Karpas-422 (cell line): ENCODE measurements around the gene C2CD4C. TPM values are rescaled to one million over a fixed set of nuclear protein-coding genes. Genes with fewer than 3 reads are reported as not detected.
"Not testable (repeated sequence)": the region's sequence is repeated elsewhere in the genome, so short reads cannot be mapped to it uniquely, and the experiment has no call there.

Experiments used
- DNase-seq: peaks from one replicate; pipeline ENCODE4 v3.0.0-alpha.2; 2015
- H2AFZ ChIP-seq: fragments of 200-600 bp; sonication (generic); 2 replicates; pipeline ENCODE4 v1.6.1; 2014; ENCODE audit warnings: antibody characterized with exemption, low read length, mixed read lengths
- H3K27ac ChIP-seq: fragments of 200-600 bp; sonication (generic); 2 replicates; pipeline ENCODE4 v1.5.1; 2014; ENCODE audit warnings: mild to moderate bottlenecking, low read length, moderate library complexity
- H3K27me3 ChIP-seq: fragments of 200-600 bp; sonication (generic); 2 replicates; pipeline ENCODE4 v1.6.1; 2014; ENCODE audit warnings: low read length, mixed read lengths
- H3K36me3 ChIP-seq: fragments of 200-600 bp; sonication (generic); 2 replicates; pipeline ENCODE4 v1.6.1; 2014; ENCODE audit warnings: low read length, mixed read lengths; ENCODE audit not compliant: insufficient read depth
- H3K4me1 ChIP-seq: fragments of 200-600 bp; sonication (generic); 2 replicates; pipeline ENCODE4 v1.6.1; 2014; ENCODE audit warnings: mild to moderate bottlenecking, low read length, mixed read lengths
- H3K4me2 ChIP-seq: fragments of 200-600 bp; sonication (generic); 2 replicates; pipeline ENCODE4 v1.6.1; 2014; ENCODE audit warnings: low read length, low read depth, mild to moderate bottlenecking; ENCODE audit not compliant: poor library complexity, severe bottlenecking
- H3K4me3 ChIP-seq: fragments of 200-600 bp; sonication (generic); 2 replicates; pipeline ENCODE4 v1.5.1; 2014; ENCODE audit warnings: mild to moderate bottlenecking, antibody characterized with exemption, low read length, mixed read lengths
- H3K79me2 ChIP-seq: fragments of 200-600 bp; sonication (generic); 2 replicates; pipeline ENCODE4 v1.6.1; 2014; ENCODE audit warnings: mild to moderate bottlenecking, low read length, mixed read lengths
- H3K9ac ChIP-seq: fragments of 200-600 bp; sonication (generic); 2 replicates; pipeline ENCODE4 v1.6.0; 2014; ENCODE audit warnings: low read length
- H3K9me2 ChIP-seq: fragments of 200-600 bp; sonication (generic), shearing (Covaris generic); replicated peaks from 2 replicates; pipeline ENCODE4 v1.6.0; 2014; ENCODE audit warnings: mild to moderate bottlenecking, low read length, moderate library complexity; ENCODE audit not compliant: insufficient read depth
- H3K9me3 ChIP-seq: fragments of 300-700, 200-600 bp; sonication (generic); 2 replicates; pipeline ENCODE4 v1.6.1; 2014; ENCODE audit warnings: low read length, mixed read lengths
- H4K20me1 ChIP-seq: fragments of 200-600 bp; sonication (generic); 2 replicates; pipeline ENCODE4 v1.6.1; 2014; ENCODE audit warnings: mild to moderate bottlenecking, antibody characterized with exemption, low read length, low read depth; ENCODE audit not compliant: insufficient read depth
- total RNA-seq: library from RNA; depleted of rRNA; stranded (reverse); fragments of >200 nt; shearing (Covaris generic); gene quantifications from 2 replicates; pipeline ENCODE4 v1.2.3, GENCODE V29; 2014; ENCODE audit warnings: low replicate concordance

C2CD4C gene
- total RNA-seq, 1 experiment from 2014 or later: not detected

- not testable (repeated sequence) for H3K9me2 ChIP-seq, H3K4me3 ChIP-seq, H3K36me3 ChIP-seq, DNase-seq, H3K9ac ChIP-seq, H2AFZ ChIP-seq, H3K27me3 ChIP-seq, H3K79me2 ChIP-seq, H4K20me1 ChIP-seq, H3K4me1 ChIP-seq, H3K4me2 ChIP-seq, H3K27ac ChIP-seq
- H3K9me3 ChIP-seq: peaks cover 10% of the 10 kb centered on the region; the same call in 1 of the 2 replicates
Measured at GRCh38 chr19:386632-387301, 22.2 kb downstream of the C2CD4C start.

- DNase-seq, H3K4me1 ChIP-seq, H3K27me3 ChIP-seq, H3K36me3 ChIP-seq, H2AFZ ChIP-seq, H3K4me2 ChIP-seq, H4K20me1 ChIP-seq, H3K9me3 ChIP-seq, H3K9me2 ChIP-seq, H3K9ac ChIP-seq, H3K27ac ChIP-seq, H3K4me3 ChIP-seq, H3K79me2 ChIP-seq: not testable (repeated sequence)
Measured at GRCh38 chr19:386189-386588, 22.8 kb downstream of the C2CD4C start.

DNA sequence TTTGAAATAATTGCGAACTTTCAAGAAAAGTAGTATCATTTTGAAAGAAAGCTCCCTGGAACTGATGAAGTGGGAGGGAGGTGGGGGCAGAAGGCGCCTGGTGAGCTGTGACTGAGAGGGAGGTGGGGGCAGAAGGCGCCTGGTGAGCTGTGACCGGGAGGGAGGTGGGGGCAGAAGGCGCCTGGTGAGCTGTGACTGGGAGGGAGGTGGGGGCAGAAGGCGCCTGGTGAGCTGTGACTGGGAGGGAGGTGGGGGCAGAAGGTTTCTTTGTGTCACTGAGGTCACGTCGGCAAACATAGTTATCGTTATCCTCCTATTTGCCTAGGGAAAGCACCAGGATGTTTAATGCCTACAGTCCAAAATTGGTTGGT, 24.2 kb downstream of the C2CD4C start:
- Histone ChIP-seq H3K9ac (no peak overlapping the region), H3K9me2 (no peaks in the 10 kb centered on the region), H3K9me3 (peaks cover 7% of the 10 kb centered on the region; the same call in 1 of the 2 replicates), H3K27ac (no peak overlapping the region), H3K4me1 (peaks cover 4% of the 10 kb centered on the region; the same call in 1 of the 2 replicates), H3K79me2 (no peaks in the 10 kb centered on the region), H4K20me1 (no peaks in the 10 kb centered on the region), H3K4me3 (no peak overlapping the region), H3K4me2 (no peak overlapping the region), H3K36me3 (no peaks in the 10 kb centered on the region), H3K27me3 (no peaks in the 10 kb centered on the region), H2AFZ (no peak overlapping the region)
- no peak for DNase-seq

GRCh38 chr19:383922-384798, 24.8 kb downstream of the C2CD4C start:
- DNase-seq: no peak
- Histone ChIP-seq H3K9me2 (no peaks in the 10 kb centered on the region), H3K27me3 (no peaks in the 10 kb centered on the region), H3K36me3 (no peaks in the 10 kb centered on the region), H3K9me3 (peaks cover 7% of the 10 kb centered on the region; the same call in 1 of the 2 replicates), H3K27ac (no peak overlapping the region), H3K4me1 (peaks cover 4% of the 10 kb centered on the region; the same call in 1 of the 2 replicates), H3K4me3 (no peak overlapping the region), H3K4me2 (no peak overlapping the region), H3K79me2 (no peaks in the 10 kb centered on the region), H3K9ac (no peak overlapping the region), H2AFZ (no peak overlapping the region), H4K20me1 (no peaks in the 10 kb centered on the region)

DNA sequence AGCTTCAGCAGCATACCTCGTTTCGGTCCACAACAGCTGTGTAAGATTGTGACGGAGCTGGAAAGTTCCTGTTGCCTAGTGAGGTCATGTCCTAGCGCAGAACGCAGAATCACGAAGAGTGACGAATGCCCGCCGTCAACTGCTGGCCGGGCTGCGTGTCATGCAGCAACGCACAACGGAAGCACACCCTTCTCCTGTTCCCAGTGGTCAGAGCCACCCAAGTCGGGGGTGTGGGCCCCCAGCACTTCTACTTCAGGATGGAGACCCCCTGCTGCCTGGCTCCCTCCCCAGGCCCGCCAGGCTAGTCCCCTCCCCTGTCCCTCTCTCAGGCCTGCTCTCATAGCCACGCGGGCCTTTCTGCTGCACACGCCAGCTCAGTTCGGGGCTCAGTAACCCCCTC, 25.9 kb downstream of the C2CD4C start:
- H4K20me1 ChIP-seq: no peaks in the 10 kb centered on the region
- peak overlapping the region; percentile 15; the same call in 1 of the 2 replicates for H3K27ac ChIP-seq
- no peaks in the 10 kb centered on the region for H3K27me3 ChIP-seq
- no peak overlapping the region for H3K4me2 ChIP-seq
- no peaks in the 10 kb centered on the region for H3K9me2 ChIP-seq
- H3K4me1 ChIP-seq: peaks cover 4% of the 10 kb centered on the region; the same call in 1 of the 2 replicates
- H3K36me3 ChIP-seq: no peaks in the 10 kb centered on the region
- DNase-seq: no peak
- no peak overlapping the region for H3K4me3 ChIP-seq
- H2AFZ ChIP-seq: no peak overlapping the region
- H3K9me3 ChIP-seq: peaks cover 7% of the 10 kb centered on the region; the same call in 1 of the 2 replicates
- H3K79me2 ChIP-seq: no peaks in the 10 kb centered on the region
- no peak overlapping the region for H3K9ac ChIP-seq

DNA sequence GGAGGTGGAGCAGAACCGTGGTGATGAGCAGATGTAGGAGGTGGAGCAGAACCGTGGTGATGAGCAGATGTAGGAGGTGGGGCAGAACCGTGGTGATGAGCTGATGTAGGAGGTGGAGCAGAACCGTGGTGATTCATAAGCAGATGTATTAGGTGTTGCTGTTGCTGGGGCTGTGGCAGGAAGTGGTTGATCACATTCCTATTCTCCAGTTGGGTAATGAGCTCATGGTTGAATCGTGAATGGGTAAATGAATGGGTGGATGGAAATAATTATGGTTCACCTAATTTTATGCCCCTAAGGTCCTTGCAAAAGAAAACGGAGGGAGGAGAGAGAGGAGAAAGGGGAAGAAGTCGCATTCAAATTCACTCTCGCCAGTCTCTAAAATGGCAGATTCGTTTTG, 26.4 kb downstream of the C2CD4C start:
- not testable (repeated sequence) for H3K9me3 ChIP-seq, DNase-seq, H3K4me2 ChIP-seq, H3K4me3 ChIP-seq, H4K20me1 ChIP-seq, H3K36me3 ChIP-seq, H3K4me1 ChIP-seq, H2AFZ ChIP-seq, H3K79me2 ChIP-seq, H3K27me3 ChIP-seq, H3K9ac ChIP-seq, H3K9me2 ChIP-seq
- H3K27ac ChIP-seq: peak overlapping the region; percentile 15; the same call in 1 of the 2 replicates

GRCh38 chr19:381901-382300, 27.0 kb downstream of the C2CD4C start:
- not testable (repeated sequence) for H3K9me3 ChIP-seq, H3K9ac ChIP-seq, H3K79me2 ChIP-seq, H3K4me3 ChIP-seq, H3K27me3 ChIP-seq, H3K36me3 ChIP-seq, H3K9me2 ChIP-seq, DNase-seq, H2AFZ ChIP-seq, H4K20me1 ChIP-seq, H3K4me1 ChIP-seq, H3K27ac ChIP-seq, H3K4me2 ChIP-seq

DNA sequence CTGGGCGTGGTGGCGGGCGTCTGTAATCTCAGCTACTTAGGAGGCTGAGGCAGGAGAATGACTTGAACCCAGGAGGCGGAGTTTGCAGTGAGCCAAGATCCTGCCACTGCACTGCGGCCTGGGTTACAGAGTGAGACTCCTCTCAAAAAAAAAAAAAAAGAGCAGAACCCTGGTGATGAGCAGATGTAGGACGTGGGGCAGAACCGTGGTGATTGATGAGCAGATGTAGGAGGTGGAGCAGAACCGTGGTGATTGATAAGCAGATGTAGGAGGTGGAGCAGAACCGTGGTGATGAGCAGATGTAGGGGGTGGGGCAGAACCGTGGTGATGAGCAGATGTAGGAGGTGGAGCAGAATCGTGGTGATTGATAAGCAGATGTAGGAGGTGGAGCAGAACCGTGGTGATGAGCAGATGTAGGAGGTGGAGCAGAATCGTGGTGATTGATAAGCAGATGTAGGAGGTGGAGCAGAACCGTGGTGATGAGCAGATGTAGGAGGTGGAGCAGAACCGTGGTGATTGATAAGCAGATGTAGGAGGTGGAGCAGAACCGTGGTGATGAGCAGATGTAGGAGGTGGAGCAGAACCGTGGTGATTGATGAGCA, 28.2 kb downstream of the C2CD4C start:
- not testable (repeated sequence) for H2AFZ ChIP-seq, H3K27ac ChIP-seq, H3K4me1 ChIP-seq, H3K4me2 ChIP-seq, H3K27me3 ChIP-seq, H3K9ac ChIP-seq, H3K79me2 ChIP-seq, DNase-seq, H3K9me2 ChIP-seq, H3K4me3 ChIP-seq, H3K9me3 ChIP-seq, H4K20me1 ChIP-seq, H3K36me3 ChIP-seq
